Stimulated activated CD8-positive, alpha-beta memory T cell treated with anti-CD3 and anti-CD28 coated beads, Interleukin-12 subunit alpha, Interleukin-12 subunit beta, amount 100 ng/mL, for 4 hours (primary cell): Measurements from ENCODE around the gene SPEG.
"Not testable (repeated sequence)": the region's sequence is repeated elsewhere in the genome, so short reads cannot be mapped to it uniquely, and the experiment has no call there.

ENCODE experiments used
- DNase-seq: peaks from one replicate; pipeline ENCODE4 v3.0.0-alpha.2; 2020; ENCODE audit warnings: low read depth

Gene SPEG

GRCh38 chr2:219404954-219405353 is 29.7 kb upstream of the SPEG start:
- DNase-seq, result no peak

- DNase-seq, result no peak
Observed at GRCh38 chr2:219405451-219405850, 29.2 kb upstream of the SPEG start.

- DNase-seq, result no peak
Observed at GRCh38 chr2:219405958-219406860, 28.4 kb upstream of the SPEG start.

GRCh38 chr2:219406861-219407230 is 27.8 kb upstream of the SPEG start:
- no peak for DNase-seq

GRCh38 chr2:219407343-219407742 is 27.3 kb upstream of the SPEG start:
- not testable (repeated sequence) for DNase-seq

- DNase-seq, result no peak
Observed at GRCh38 chr2:219408204-219408603, 26.4 kb upstream of the SPEG start.

- DNase-seq, result no peak
Observed at GRCh38 chr2:219408631-219409030, 26.0 kb upstream of the SPEG start.

GRCh38 chr2:219409619-219410018 is 25.0 kb upstream of the SPEG start:
- no peak for DNase-seq

- DNase-seq, result no peak
Observed at GRCh38 chr2:219410390-219410789, 24.3 kb upstream of the SPEG start.

GRCh38 chr2:219414857-219415256 is 19.8 kb upstream of the SPEG start:
- no peak for DNase-seq

- DNase-seq, result no peak
Observed at GRCh38 chr2:219415580-219416234, 18.9 kb upstream of the SPEG start.

- no peak for DNase-seq
Observed at GRCh38 chr2:219416235-219416602, 18.4 kb upstream of the SPEG start.

- DNase-seq, result no peak
Observed at GRCh38 chr2:219416938-219417337, 17.7 kb upstream of the SPEG start.

- no peak for DNase-seq
Observed at GRCh38 chr2:219417374-219417773, 17.3 kb upstream of the SPEG start.

- no peak for DNase-seq
Observed at GRCh38 chr2:219418155-219419011, 16.3 kb upstream of the SPEG start, which contains the start of gene DES. DES (plus strand) TSS chr2:219418377; CDS start chr2:219418463, 86 bp downstream.

GRCh38 chr2:219419012-219419324 is 15.7 kb upstream of the SPEG start:
- no peak for DNase-seq

- DNase-seq, result no peak
Observed at GRCh38 chr2:219419331-219420197, 15.1 kb upstream of the SPEG start.

GRCh38 chr2:219420687-219421086 is 14.0 kb upstream of the SPEG start:
- no peak for DNase-seq

- no peak for DNase-seq
Observed at GRCh38 chr2:219421323-219421722, 13.3 kb upstream of the SPEG start.

GRCh38 chr2:219422952-219423534 is 11.6 kb upstream of the SPEG start:
- no peak for DNase-seq

GRCh38 chr2:219423652-219424377 is 10.8 kb upstream of the SPEG start:
- no peak for DNase-seq
